ENCODE data around the gene TMEM63C.

Gene TMEM63C

DNA sequence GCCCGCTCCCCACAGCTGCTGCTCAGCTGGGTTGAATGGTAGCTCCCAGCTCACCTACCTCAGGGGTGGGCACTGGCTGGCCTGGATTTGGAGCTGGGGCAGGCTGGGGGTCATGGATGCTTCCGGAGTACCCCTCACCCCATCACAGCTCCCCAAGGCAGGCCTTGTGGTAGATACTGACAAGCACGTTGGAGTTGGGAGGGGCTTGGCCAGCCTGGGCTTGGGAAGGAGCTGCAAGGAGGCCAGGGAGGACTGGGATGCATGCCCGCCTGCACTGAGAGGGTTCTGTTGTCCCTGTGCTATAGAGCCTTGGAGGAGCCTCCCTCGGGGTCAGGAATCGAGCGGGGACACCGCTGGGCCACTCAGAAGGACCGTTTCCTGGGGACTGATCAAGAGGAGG lies 14.2 kb downstream of the TMEM63C start:
- Histone ChIP-seq H3K9me3 (ENCODE audit: severe bottlenecking) (no peaks in the 10 kb centered on the region), H3K27ac (no peak overlapping the region), H3K4me3 (ENCODE audit: low read depth, low read length) (no peak overlapping the region), H3K27me3 (ENCODE audit: insufficient read depth, low read depth, severe bottlenecking) (no peaks in the 10 kb centered on the region), H3K36me3 (no peaks in the 10 kb centered on the region)
- no peak for DNase-seq
- TF ChIP-seq, protein P1, sequence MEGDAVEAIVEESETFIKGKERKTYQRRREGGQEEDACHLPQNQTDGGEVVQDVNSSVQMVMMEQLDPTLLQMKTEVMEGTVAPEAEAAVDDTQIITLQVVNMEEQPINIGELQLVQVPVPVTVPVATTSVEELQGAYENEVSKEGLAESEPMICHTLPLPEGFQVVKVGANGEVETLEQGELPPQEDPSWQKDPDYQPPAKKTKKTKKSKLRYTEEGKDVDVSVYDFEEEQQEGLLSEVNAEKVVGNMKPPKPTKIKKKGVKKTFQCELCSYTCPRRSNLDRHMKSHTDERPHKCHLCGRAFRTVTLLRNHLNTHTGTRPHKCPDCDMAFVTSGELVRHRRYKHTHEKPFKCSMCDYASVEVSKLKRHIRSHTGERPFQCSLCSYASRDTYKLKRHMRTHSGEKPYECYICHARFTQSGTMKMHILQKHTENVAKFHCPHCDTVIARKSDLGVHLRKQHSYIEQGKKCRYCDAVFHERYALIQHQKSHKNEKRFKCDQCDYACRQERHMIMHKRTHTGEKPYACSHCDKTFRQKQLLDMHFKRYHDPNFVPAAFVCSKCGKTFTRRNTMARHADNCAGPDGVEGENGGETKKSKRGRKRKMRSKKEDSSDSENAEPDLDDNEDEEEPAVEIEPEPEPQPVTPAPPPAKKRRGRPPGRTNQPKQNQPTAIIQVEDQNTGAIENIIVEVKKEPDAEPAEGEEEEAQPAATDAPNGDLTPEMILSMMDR (IDR thresholded peaks at IDR 0.05; ENCODE audit: low read depth, low read length), result no peak

DNA sequence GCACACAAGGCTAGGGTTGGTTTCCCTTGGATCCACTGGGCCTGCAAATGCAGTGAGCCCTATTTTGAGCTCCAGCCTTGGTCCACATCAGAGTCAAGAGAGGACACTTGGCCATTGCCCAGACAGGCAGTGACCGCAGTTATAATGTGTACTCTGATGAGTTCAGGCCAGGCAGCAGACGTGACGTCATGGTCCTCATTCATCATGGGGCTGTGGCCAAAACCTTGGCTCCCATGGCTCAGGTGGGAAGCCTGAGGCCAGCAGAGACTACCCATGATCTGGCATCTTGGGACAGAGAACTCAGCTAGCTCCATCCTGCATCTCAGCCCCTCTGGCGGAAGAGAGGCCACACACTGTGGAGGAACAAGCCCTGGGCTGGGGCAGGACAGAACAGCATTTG lies 16.4 kb downstream of the TMEM63C start:
- no peak overlapping the region for H3K4me3 ChIP-seq (ENCODE audit: low read depth, low read length)
- H3K27me3 ChIP-seq (ENCODE audit: insufficient read depth, low read depth, severe bottlenecking), result no peaks in the 10 kb centered on the region
- no peaks in the 10 kb centered on the region for H3K36me3 ChIP-seq
- H3K9me3 ChIP-seq (ENCODE audit: severe bottlenecking), result no peaks in the 10 kb centered on the region
- no peak for DNase-seq
- TF ChIP-seq, protein P1 (IDR thresholded peaks at IDR 0.05; ENCODE audit: low read depth, low read length), result no peak
- H3K27ac ChIP-seq, result no peak overlapping the region

DNA sequence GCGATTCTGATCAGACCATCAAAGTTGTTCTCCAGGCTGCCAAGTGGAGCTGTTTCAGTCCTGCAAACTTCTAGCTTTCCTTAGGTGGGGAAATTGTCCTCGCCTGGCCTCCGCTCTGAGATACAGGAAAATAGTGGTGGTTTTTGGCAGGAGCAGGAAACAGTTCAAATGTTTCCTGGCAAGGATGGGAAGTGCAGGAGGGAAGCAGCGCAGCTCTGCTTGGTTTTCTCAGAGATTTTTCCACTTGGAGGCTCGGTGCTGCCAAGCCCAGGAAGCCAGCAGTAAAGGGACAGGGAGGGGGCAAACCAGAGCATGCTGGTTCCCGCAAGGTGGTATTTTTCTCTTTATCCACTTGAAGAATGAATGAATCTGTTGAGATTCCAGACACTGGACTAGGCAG lies 17.0 kb downstream of the TMEM63C start:
- H3K36me3 ChIP-seq, result no peaks in the 10 kb centered on the region
- no peaks in the 10 kb centered on the region for H3K27me3 ChIP-seq (ENCODE audit: insufficient read depth, low read depth, severe bottlenecking)
- DNase-seq, result no peak
- no peaks in the 10 kb centered on the region for H3K9me3 ChIP-seq (ENCODE audit: severe bottlenecking)
- no peak overlapping the region for H3K27ac ChIP-seq
- TF ChIP-seq, protein P1 (IDR thresholded peaks at IDR 0.05; ENCODE audit: low read depth, low read length), result no peak
- no peak overlapping the region for H3K4me3 ChIP-seq (ENCODE audit: low read depth, low read length)

DNA sequence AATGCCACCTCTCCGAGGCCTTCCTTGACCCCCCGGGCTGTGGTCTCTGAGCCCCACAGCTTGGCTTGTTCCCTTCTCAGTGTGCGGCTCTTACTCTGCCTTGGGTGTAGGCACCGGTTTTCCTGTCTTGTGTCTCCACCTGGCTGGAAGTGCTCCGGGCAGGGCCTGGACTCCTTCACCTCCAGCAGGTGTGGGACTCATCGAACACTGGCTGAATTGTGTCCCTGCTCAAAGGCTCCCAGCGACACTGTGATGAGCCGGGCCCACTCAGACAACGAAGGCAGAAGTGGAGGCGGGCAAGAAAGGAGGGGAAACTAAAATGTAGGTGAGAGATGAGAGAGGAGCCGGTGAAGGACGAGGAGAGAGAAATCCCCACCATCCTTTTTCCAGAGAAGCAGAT lies 18.0 kb downstream of the TMEM63C start:
- Histone ChIP-seq H3K27me3 (ENCODE audit: insufficient read depth, low read depth, severe bottlenecking) (no peaks in the 10 kb centered on the region), H3K36me3 (no peaks in the 10 kb centered on the region), H3K27ac (no peak overlapping the region), H3K9me3 (ENCODE audit: severe bottlenecking) (no peaks in the 10 kb centered on the region), H3K4me3 (ENCODE audit: low read depth, low read length) (no peak overlapping the region)
- DNase-seq, result no peak
- TF ChIP-seq, protein P1 (IDR thresholded peaks at IDR 0.05; ENCODE audit: low read depth, low read length), result no peak

DNA sequence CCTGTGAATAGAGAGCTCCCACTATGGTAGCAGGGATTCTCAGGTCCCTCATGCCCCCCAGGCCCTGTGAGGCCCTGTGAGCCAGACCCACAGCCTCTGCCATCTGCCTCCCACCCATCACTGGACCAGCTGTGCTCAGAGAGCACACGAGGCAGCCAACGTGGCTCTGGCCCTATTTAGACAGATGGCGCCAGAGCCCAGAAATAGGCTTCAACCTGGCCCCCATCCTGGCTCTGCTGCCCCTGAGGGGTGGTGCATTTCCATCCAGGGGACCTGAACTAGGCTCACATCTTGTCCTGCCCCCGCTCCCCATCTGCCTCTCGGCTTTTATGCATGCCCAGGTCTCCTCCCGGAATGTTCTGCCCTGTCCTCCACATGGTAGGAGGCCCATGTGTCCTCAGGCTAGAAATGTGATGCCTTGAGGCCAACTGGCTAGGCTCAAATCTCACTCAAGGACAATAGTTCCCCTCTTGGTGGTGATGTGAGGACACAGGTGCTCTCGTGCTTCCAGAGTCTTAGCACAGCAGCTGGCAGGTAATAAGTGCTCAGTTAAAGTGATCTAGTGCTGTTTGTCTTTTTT lies 18.9 kb downstream of the TMEM63C start:
- Histone ChIP-seq H3K27ac (no peak overlapping the region), H3K27me3 (ENCODE audit: insufficient read depth, low read depth, severe bottlenecking) (no peaks in the 10 kb centered on the region)
- TF ChIP-seq, protein P1 (IDR thresholded peaks at IDR 0.05; ENCODE audit: low read depth, low read length), result no peak

DNA sequence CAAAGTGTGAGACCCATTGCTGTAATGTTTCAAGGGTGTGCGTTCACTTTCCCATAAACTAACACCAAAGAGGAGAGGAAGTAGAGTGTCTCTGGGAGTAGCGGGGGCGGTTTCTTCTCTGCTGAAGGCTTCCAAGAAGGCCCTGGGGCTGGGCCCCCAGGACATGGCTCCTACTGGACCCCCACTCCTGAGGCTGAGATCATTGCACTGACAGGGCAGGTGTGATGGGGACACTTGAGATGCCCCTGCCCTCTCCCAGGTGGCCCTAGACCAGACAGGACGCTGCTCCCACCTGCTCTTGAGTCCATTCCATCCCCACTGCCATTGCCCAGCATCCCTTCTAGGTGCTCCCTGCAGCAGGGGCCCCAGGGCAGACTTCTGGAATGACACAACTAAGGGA lies 20.1 kb downstream of the TMEM63C start:
- Histone ChIP-seq H3K4me3 (ENCODE audit: low read depth, low read length) (no peak overlapping the region), H3K36me3 (no peaks in the 10 kb centered on the region)
- DNase-seq, result no peak

More for the DNA sequence above, 18.9 kb downstream of the TMEM63C start:
- Histone ChIP-seq H3K36me3 (no peaks in the 10 kb centered on the region), H3K9me3 (ENCODE audit: severe bottlenecking) (no peaks in the 10 kb centered on the region), H3K4me3 (ENCODE audit: low read depth, low read length) (no peak overlapping the region)
- DNase-seq, result no peak

More for the DNA sequence above, 20.1 kb downstream of the TMEM63C start:
- no peak overlapping the region for H3K27ac ChIP-seq
- TF ChIP-seq, protein P1 (IDR thresholded peaks at IDR 0.05; ENCODE audit: low read depth, low read length), result no peak
- no peaks in the 10 kb centered on the region for H3K27me3 ChIP-seq (ENCODE audit: insufficient read depth, low read depth, severe bottlenecking)
- H3K9me3 ChIP-seq (ENCODE audit: severe bottlenecking), result no peaks in the 10 kb centered on the region
